ENCODE results near the gene NME3. TPM values are rescaled to one million over a fixed set of nuclear protein-coding genes. Genes with fewer than 3 reads are reported as not detected.

Gene NME3
- total RNA-seq, 1 donor from 2014 or later, result 15.6 TPM

DNA sequence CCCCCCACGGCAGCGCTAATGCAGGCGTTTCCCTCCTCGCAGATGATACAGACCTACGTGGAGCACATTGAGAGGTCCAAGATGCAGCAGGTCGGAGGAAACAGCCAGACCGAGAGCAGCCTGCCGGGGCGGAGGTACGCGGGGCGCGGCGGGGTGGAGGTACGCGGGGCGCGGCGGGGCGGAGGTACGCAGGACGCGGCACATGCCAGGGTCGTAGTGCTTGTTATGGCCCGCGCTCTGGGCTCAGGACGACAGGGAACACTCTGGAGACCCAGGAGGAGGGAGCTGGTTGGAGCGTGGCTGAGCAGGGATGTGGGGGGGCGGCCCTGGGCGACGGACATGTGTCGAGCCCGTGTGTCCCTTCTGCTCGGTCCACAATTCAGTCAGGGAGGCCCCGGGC, 41.9 kb downstream of the NME3 start:
- Histone ChIP-seq H2AFZ (replicated peaks) (no peak overlapping the region), H3F3A (ENCODE audit: low read depth) (peaks cover under 1% of the 10 kb centered on the region), H3K27ac (no peak overlapping the region), H4K20me1 (ENCODE audit: low read depth) (peaks cover 2% of the 10 kb centered on the region), H3K36me3 (no peaks in the 10 kb centered on the region), H3K4me2 (no peak overlapping the region), H3K9me3 (ENCODE audit: low read depth) (no peaks in the 10 kb centered on the region), H3K79me2 (ENCODE audit: low read depth) (peaks cover under 1% of the 10 kb centered on the region), H3K9ac (no peak overlapping the region), H3K27me3 (no peaks in the 10 kb centered on the region), H3K4me3 (no peak overlapping the region), H3K4me1 (no peaks in the 10 kb centered on the region)
- H3K4me1 Mint-ChIP-seq, result no peaks in the 10 kb centered on the region
- no peak for DNase-seq (ENCODE audit: low spot score)
- H3K9me3 Mint-ChIP-seq, result peaks cover under 1% of the 10 kb centered on the region
- H3K27ac Mint-ChIP-seq, result no peak overlapping the region
- H3K27me3 Mint-ChIP-seq (ENCODE audit: insufficient read depth, low read depth), result no peaks in the 10 kb centered on the region
- no peak overlapping the region for H3K4me3 Mint-ChIP-seq
- H3K36me3 Mint-ChIP-seq, result peaks cover 14% of the 10 kb centered on the region
- no peak for TF ChIP-seq EZH2phosphoT487 (IDR thresholded peaks at IDR 0.05)
- no peak for TF ChIP-seq EZH2 (IDR thresholded peaks at IDR 0.05)
- TF ChIP-seq, protein P1, sequence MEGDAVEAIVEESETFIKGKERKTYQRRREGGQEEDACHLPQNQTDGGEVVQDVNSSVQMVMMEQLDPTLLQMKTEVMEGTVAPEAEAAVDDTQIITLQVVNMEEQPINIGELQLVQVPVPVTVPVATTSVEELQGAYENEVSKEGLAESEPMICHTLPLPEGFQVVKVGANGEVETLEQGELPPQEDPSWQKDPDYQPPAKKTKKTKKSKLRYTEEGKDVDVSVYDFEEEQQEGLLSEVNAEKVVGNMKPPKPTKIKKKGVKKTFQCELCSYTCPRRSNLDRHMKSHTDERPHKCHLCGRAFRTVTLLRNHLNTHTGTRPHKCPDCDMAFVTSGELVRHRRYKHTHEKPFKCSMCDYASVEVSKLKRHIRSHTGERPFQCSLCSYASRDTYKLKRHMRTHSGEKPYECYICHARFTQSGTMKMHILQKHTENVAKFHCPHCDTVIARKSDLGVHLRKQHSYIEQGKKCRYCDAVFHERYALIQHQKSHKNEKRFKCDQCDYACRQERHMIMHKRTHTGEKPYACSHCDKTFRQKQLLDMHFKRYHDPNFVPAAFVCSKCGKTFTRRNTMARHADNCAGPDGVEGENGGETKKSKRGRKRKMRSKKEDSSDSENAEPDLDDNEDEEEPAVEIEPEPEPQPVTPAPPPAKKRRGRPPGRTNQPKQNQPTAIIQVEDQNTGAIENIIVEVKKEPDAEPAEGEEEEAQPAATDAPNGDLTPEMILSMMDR (IDR thresholded peaks at IDR 0.05), result no peak

DNA sequence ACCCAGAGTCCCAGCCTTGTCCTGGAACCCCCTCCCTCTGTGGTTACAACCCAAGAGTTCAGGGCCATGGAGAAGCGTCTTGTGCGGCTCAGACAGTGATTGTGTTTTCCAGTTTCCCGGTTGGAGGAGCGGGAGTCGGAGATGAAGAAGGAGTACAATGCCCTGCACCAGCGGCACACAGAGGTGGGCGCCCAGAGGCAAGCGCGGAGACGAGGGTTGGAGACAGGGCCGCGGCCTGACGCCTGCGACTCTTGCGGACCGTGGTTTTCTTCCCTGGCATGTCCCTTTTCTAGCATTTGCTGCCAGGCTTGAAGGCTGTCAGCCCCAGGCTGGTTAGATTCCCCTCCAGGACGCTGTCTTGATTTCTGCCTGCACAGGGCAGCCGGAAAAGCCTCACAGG, 42.3 kb downstream of the NME3 start:
- Mint-ChIP-seq H3K4me1 (no peaks in the 10 kb centered on the region), H3K9me3 (no peaks in the 10 kb centered on the region), H3K27ac (no peak overlapping the region), H3K27me3 (ENCODE audit: insufficient read depth, low read depth) (no peaks in the 10 kb centered on the region), H3K36me3 (peaks cover 14% of the 10 kb centered on the region), H3K4me3 (no peak overlapping the region)
- TF ChIP-seq EZH2phosphoT487 (IDR thresholded peaks at IDR 0.05), result no peak
- TF ChIP-seq, protein P1 (IDR thresholded peaks at IDR 0.05), result no peak
- no peak for TF ChIP-seq EZH2 (IDR thresholded peaks at IDR 0.05)
- H3K27ac ChIP-seq, result no peak overlapping the region
- peaks cover 2% of the 10 kb centered on the region for H4K20me1 ChIP-seq (ENCODE audit: low read depth)
- no peak overlapping the region for H3K9ac ChIP-seq
- peaks cover 4% of the 10 kb centered on the region for H3K79me2 ChIP-seq (ENCODE audit: low read depth)
- H3F3A ChIP-seq (ENCODE audit: low read depth), result peaks cover under 1% of the 10 kb centered on the region
- H3K4me1 ChIP-seq, result no peaks in the 10 kb centered on the region
- H3K9me3 ChIP-seq (ENCODE audit: low read depth), result no peaks in the 10 kb centered on the region
- no peaks in the 10 kb centered on the region for H3K27me3 ChIP-seq
- no peak for DNase-seq (ENCODE audit: low spot score)
- no peak overlapping the region for H3K4me2 ChIP-seq
- no peak overlapping the region for H3K4me3 ChIP-seq
- H3K36me3 ChIP-seq, result no peaks in the 10 kb centered on the region
- no peak overlapping the region for H2AFZ ChIP-seq (replicated peaks)

DNA sequence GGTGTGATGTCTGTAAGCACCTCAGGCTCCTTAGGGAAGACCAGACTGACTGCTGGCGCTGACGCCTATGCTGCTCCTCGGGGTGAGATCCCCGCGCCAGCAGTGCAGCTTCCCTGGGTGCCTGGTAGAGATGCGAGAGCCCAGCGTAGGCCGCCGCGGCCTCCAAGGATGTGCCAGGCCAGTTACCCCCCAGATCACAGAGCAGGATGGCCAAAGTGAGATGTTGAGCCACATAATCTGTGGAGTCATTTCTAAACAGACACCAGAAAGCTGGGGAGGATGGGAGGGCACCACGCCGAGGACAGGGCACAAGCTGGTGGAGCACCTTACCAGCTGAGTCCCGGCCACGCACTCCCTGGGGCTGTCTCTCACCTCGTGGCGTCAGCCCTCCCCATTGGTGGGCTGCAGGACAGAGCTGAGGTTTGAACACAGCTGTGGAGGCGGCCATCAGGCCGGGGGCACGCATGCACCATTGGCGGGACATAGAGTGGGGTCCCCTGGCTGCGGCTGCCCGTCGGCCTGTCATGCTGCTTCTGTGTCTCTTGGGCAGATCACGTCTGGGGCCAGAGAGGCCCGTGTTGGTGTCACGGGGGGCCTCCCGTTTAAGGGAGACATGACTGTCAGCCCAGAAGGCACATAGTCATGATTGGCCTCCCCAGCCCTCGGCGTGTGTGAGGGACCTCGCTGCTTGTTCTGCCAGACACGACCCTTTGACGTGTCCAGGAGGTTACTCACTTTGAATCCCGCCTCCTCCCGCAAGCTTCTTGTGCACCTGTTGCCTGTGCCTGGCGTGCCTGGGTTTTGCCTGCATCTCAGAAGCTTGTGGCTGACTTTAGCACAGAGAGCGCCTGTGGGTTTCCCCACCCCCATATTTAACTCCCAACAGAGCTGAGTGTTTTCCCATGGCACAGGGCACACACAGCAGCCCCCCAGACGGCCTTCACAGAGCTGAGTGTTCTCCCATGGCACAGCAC, 43.4 kb downstream of the NME3 start:
- H2AFZ ChIP-seq (replicated peaks), result no peak overlapping the region
- Mint-ChIP-seq H3K27me3 (ENCODE audit: insufficient read depth, low read depth) (no peaks in the 10 kb centered on the region), H3K9me3 (no peaks in the 10 kb centered on the region), H3K4me3 (no peak overlapping the region), H3K27ac (no peak overlapping the region), H3K4me1 (peaks cover 4% of the 10 kb centered on the region), H3K36me3 (peaks cover 14% of the 10 kb centered on the region)
- no peaks in the 10 kb centered on the region for H3K36me3 ChIP-seq
- peaks cover 3% of the 10 kb centered on the region for H3F3A ChIP-seq (ENCODE audit: low read depth)
- H3K27ac ChIP-seq, result no peak overlapping the region
- H3K9ac ChIP-seq, result no peak overlapping the region
- H3K27me3 ChIP-seq, result no peaks in the 10 kb centered on the region
- no peak for DNase-seq (ENCODE audit: low spot score)
- no peaks in the 10 kb centered on the region for H3K4me1 ChIP-seq
- H4K20me1 ChIP-seq (ENCODE audit: low read depth), result peaks cover 7% of the 10 kb centered on the region
- H3K4me2 ChIP-seq, result no peak overlapping the region
- H3K4me3 ChIP-seq, result no peak overlapping the region
- TF ChIP-seq, protein P1 (IDR thresholded peaks at IDR 0.05), result no peak
- peaks cover 8% of the 10 kb centered on the region for H3K79me2 ChIP-seq (ENCODE audit: low read depth)
- H3K9me3 ChIP-seq (ENCODE audit: low read depth), result no peaks in the 10 kb centered on the region

Measured in neural progenitor cell (in vitro differentiated cells).